Immature natural killer cell (primary cell): ENCODE results near the gene BAZ1A. TPM values are rescaled to one million over a fixed set of nuclear protein-coding genes. Genes with fewer than 3 reads are reported as not detected.
A peak's percentile ranks its signal among the peaks of the same experiment; 100 is the strongest.

ENCODE experiments used
- DNase-seq, 3 donors: peaks; one replicate each; pipeline ENCODE4 v3.0.0; 2022; ENCODE audit warnings: mixed read lengths in 1 of 3
- H3K27ac Mint-ChIP-seq, 6 donors: one replicate each; pipeline ENCODE4 v1.8.0; 2020; ENCODE audit warnings: mixed read lengths in 6 of 6, mild to moderate bottlenecking in 5 of 6, inconsistent platforms in 4 of 6, moderate library complexity in 3 of 6
- H3K27me3 Mint-ChIP-seq, 3 donors: one replicate each; pipeline ENCODE4 v1.8.0; 2020 to 2021; ENCODE audit warnings: low read depth in 3 of 3, mild to moderate bottlenecking in 3 of 3, mixed read lengths in 3 of 3, moderate library complexity in 3 of 3, inconsistent platforms in 1 of 3
- H3K36me3 Mint-ChIP-seq, 3 donors: one replicate each; pipeline ENCODE4 v1.8.0; 2020; ENCODE audit warnings: mixed read lengths in 3 of 3, inconsistent platforms in 2 of 3, mild to moderate bottlenecking in 2 of 3
- H3K4me1 Mint-ChIP-seq, 2 donors: one replicate each; pipeline ENCODE4 v1.8.0; 2020; ENCODE audit warnings: inconsistent platforms in 2 of 2, mild to moderate bottlenecking in 2 of 2, mixed read lengths in 2 of 2, moderate library complexity in 1 of 2
- H3K4me3 Mint-ChIP-seq, 5 donors: one replicate each; pipeline ENCODE4 v1.8.0; 2020; ENCODE audit warnings: mild to moderate bottlenecking in 5 of 5, mixed read lengths in 5 of 5, inconsistent platforms in 3 of 5, moderate library complexity in 3 of 5
- H3K9me3 Mint-ChIP-seq, 6 donors: one replicate each; pipeline ENCODE4 v1.8.0; 2020; ENCODE audit warnings: mild to moderate bottlenecking in 6 of 6, mixed read lengths in 6 of 6, inconsistent platforms in 4 of 6, moderate library complexity in 3 of 6
- polyA plus RNA-seq, 3 donors: library from polyadenylated mRNA; unstranded; fragments of 300-500 nt; fragmentation: Illumina TruSeq; gene quantifications; one replicate each; pipeline ENCODE4 v1.2.3, GENCODE V29; 2021

BAZ1A gene
- polyA plus RNA-seq, 3 donors from 2014 or later = 4.0 to 17.6 (median 8.3) TPM

GRCh38 chr14:34718750-34719304 lies 156.3 kb downstream of the BAZ1A start:
- peaks cover 10 to 11% of the 10 kb centered on the region in 2 donors for H3K4me1 Mint-ChIP-seq
- no peak for DNase-seq
- H3K27me3 Mint-ChIP-seq = peaks cover under 1 to 5% (median 5%) of the 10 kb centered on the region in 3 donors
- H3K4me3 Mint-ChIP-seq = no peak overlapping the region
- no peaks in the 10 kb centered on the region for H3K36me3 Mint-ChIP-seq
- no peaks in the 10 kb centered on the region for H3K9me3 Mint-ChIP-seq
- no peak overlapping the region for H3K27ac Mint-ChIP-seq

DNA sequence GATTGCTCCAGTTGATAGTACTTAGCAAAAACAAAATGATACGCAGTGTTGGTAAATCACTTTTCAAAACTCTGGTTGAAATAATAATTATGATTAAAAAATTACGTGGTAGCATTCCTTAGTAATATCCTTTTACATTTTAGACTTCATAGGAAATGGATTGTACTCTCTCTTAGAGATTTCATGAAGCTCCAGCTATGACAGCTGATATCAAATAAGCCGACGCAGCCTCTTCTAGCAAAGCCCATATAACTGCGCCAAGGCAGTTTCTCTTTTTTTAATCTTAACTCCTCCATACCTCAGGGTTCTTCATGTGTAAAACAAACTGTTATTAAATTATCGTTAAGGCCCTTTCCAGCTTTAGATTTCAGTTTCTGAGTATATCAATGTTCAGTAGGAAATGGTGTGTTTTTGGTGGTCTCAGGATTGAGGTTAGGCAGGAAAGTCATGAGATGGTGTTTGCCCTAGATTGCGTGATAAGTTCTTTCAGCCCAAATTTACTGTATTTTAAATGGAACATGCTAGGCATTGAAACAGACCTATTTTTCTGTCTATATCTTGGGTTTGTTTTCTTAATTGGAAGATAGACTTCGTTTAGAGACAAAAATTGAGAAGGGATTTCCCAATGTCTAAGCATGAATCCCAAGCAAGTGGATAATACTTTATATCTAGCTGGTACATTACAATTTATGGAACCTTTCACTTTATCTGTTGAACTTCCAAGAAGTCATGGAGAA lies 159.9 kb downstream of the BAZ1A start:
- H3K27ac Mint-ChIP-seq = peak overlapping the region; percentile 55 to 80 (median 72)
- peaks cover 0 to 6% (median 3%) of the 10 kb centered on the region in 3 donors for H3K27me3 Mint-ChIP-seq
- H3K9me3 Mint-ChIP-seq = no peaks in the 10 kb centered on the region
- peaks cover 0 to 5% (median 0%) of the 10 kb centered on the region in 3 donors for H3K36me3 Mint-ChIP-seq
- DNase-seq = no peak
- H3K4me1 Mint-ChIP-seq = peaks cover 16 to 27% of the 10 kb centered on the region in 2 donors
- H3K4me3 Mint-ChIP-seq = peak overlapping the region; percentile 66 to 94 (median 80)

DNA sequence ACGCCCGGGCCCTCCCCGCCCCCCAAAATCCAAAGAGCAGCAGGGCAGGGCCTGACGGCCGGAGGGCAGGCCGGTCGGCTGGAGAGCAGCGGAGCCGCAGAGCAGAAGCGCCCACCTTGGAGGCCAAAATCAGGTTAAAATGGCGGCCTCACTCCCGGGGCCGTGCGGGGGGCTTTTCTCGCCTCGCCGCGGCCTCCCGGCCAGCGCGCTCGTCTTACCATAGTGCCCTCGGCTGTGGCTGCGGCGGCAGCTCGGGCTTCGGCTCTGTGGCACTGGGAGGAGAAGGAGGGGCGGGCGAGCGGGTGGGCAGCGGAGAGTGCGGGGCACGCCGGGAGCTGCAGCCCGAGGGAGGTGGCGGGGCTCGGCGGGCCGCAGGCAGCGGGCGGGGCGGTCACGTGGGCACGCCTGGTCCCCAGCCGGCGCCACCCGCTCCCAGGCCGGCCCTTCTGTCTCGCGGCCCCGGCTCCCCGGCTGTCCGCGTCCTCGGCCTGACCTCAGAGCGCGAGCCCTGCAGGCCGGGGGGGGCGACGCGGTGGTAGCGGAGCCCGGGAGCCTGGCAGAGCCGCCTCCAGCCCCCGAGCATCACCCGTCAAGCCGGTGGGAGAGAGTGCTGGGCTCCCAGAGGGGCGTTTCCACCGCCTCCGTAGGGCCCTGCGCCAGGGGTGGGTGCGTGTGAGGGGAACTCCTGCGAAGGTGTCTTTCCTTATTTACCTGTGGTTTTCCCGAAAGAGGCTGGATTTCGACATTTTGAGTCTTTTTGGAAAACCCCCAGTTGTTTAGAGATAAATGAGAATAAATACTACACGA lies 160.6 kb downstream of the BAZ1A start, which contains the start of gene CFL2:
Gene CFL2, minus strand, starts transcription at position 274 of the 807 bp plus-strand sequence. Its CDS starts 53 bp downstream, at position 221.
- peak; percentile 76 to 79 (median 77) for DNase-seq
- peaks cover 0 to 5% (median 0%) of the 10 kb centered on the region in 3 donors for H3K36me3 Mint-ChIP-seq
- no peaks in the 10 kb centered on the region for H3K9me3 Mint-ChIP-seq
- H3K27ac Mint-ChIP-seq = peak within 1 kb of the TSS; percentile 55 to 93 (median 90)
- H3K27me3 Mint-ChIP-seq = peaks cover 0 to 6% (median 1%) of the 10 kb centered on the region in 3 donors
- H3K4me1 Mint-ChIP-seq = peaks cover 16 to 27% of the 10 kb centered on the region in 2 donors
- H3K4me3 Mint-ChIP-seq = peak within 1 kb of the TSS; percentile 91 to 97 (median 94)

GRCh38 chr14:34713681-34714319 lies 161.4 kb downstream of the BAZ1A start:
- H3K36me3 Mint-ChIP-seq = peaks cover 0 to 5% (median 0%) of the 10 kb centered on the region in 3 donors
- peaks cover 0 to 5% (median 1%) of the 10 kb centered on the region in 3 donors for H3K27me3 Mint-ChIP-seq
- H3K9me3 Mint-ChIP-seq = no peaks in the 10 kb centered on the region
- H3K27ac Mint-ChIP-seq = peak overlapping the region; percentile 52 to 93 (median 90)
- peaks cover 16 to 27% of the 10 kb centered on the region in 2 donors for H3K4me1 Mint-ChIP-seq
- peak overlapping the region; percentile 91 to 97 (median 94) for H3K4me3 Mint-ChIP-seq
- DNase-seq = peak; percentile 19 to 28 (median 22)

DNA sequence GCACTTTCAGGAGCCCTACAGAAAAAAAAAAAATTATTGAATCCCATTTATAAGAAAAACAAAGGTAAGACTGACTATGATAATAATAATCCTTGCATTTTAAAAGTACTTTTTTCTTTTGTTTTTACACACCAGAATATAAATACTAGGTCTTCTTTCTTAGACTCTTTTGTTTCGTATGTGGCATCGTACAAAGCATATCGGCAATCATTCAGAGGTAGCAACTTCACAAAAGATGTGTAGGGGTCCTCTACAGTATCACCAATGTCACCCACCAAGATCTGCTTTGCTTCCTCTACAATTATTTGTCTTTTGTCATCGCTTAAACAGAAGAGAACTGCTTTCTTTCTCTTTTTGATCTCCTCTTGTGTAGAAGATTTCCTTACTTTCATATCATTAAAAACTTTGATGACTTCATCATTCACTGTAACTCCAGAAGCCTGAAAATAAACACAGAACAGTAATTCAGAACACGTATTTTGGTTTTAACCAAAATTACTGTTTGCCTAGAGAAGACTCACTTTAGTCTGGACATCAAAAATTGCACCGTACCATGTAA lies 162.0 kb downstream of the BAZ1A start:
- H3K9me3 Mint-ChIP-seq = no peaks in the 10 kb centered on the region
- peak in 1 of 3 donors; percentile 1 for DNase-seq
- peaks cover 0 to 5% (median 0%) of the 10 kb centered on the region in 3 donors for H3K36me3 Mint-ChIP-seq
- H3K4me3 Mint-ChIP-seq = peak overlapping the region; percentile 91 to 97 (median 94)
- H3K4me1 Mint-ChIP-seq = peaks cover 16 to 27% of the 10 kb centered on the region in 2 donors
- H3K27ac Mint-ChIP-seq = peak overlapping the region; percentile 52 to 93 (median 90)
- peaks cover 0 to 4% (median 1%) of the 10 kb centered on the region in 3 donors for H3K27me3 Mint-ChIP-seq

DNA sequence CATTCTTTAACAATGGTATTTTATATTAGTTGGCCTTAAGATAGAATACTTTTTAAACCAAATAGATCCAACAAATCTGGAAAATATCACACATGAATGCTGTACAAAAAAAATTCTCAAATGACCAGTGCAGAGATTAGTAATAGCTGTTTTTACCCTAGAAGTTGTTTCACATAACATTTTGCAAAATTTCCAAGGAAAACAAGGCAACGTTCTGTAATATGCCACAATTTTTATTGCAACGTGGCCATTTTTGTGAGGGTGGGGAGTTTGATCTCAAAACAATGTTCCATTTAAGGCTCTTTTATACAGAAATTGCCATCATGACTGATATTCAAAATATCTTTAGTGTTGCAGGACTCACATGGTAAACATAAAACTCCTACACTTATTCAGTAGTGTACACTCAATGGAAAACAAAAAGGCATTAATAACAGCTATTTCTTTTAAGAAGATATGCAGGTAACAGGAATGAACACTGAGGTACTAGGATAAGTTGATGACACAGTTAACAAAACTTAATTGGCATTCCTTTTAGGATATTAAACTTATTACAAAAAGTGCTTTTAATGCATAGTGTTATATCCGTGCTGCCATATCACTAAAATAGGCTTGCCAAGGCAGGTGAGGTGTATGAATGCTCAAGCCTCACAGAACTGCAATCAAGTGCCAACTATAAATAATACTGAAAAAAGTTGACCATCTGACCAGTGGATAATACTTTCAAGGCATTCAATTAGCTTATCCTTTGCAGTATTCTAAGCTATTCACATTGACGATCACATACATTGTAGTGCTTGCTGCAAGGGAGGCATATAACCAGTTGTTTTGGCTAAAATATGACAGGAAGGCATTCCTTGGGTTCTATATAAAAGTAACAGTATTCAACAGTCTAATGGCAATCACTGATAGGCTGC lies 163.1 kb downstream of the BAZ1A start:
- Mint-ChIP-seq H3K4me3 (peak overlapping the region in 2 of 5 donors; percentile 21 to 24), H3K27ac (peak overlapping the region in 1 of 6 donors; percentile 55)

GRCh38 chr14:34711169-34711568 lies 164.0 kb downstream of the BAZ1A start:
- Mint-ChIP-seq H3K27ac (no peak overlapping the region), H3K36me3 (peaks cover 0 to 5% (median 0%) of the 10 kb centered on the region in 3 donors), H3K4me3 (no peak overlapping the region), H3K9me3 (no peaks in the 10 kb centered on the region), H3K4me1 (peaks cover 16 to 27% of the 10 kb centered on the region in 2 donors), H3K27me3 (peaks cover 0 to 3% (median 1%) of the 10 kb centered on the region in 3 donors)
- DNase-seq = no peak

More for the DNA sequence above, 163.1 kb downstream of the BAZ1A start:
- Mint-ChIP-seq H3K36me3 (peaks cover 0 to 5% (median 0%) of the 10 kb centered on the region in 3 donors), H3K9me3 (no peaks in the 10 kb centered on the region), H3K27me3 (peaks cover 0 to 3% (median 1%) of the 10 kb centered on the region in 3 donors), H3K4me1 (peaks cover 16 to 27% of the 10 kb centered on the region in 2 donors)
- DNase-seq = no peak

DNA sequence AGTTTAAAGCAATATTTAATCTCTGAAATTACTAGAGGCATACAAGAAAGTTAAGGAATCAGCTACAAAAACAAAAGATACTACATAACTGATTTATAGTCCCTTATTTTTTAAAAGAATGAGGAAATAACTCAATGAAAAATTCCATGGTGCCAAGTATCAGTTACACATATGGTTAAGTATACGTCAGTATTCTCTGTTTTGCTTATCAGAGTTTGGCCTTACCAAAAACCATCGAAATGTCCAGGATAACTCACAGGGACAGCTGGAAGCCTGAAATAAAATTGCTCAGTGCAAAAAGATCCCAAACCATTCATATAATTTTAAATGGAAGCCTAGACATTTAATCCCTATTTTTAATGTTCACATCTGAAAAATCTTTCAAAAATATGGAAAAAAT lies 164.4 kb downstream of the BAZ1A start:
- H3K9me3 Mint-ChIP-seq = no peaks in the 10 kb centered on the region
- peaks cover 16 to 27% of the 10 kb centered on the region in 2 donors for H3K4me1 Mint-ChIP-seq
- no peak overlapping the region for H3K4me3 Mint-ChIP-seq
- peaks cover 0 to 3% (median 1%) of the 10 kb centered on the region in 3 donors for H3K27me3 Mint-ChIP-seq
- DNase-seq = no peak
- peaks cover 0 to 5% (median 0%) of the 10 kb centered on the region in 3 donors for H3K36me3 Mint-ChIP-seq
- H3K27ac Mint-ChIP-seq = no peak overlapping the region

DNA sequence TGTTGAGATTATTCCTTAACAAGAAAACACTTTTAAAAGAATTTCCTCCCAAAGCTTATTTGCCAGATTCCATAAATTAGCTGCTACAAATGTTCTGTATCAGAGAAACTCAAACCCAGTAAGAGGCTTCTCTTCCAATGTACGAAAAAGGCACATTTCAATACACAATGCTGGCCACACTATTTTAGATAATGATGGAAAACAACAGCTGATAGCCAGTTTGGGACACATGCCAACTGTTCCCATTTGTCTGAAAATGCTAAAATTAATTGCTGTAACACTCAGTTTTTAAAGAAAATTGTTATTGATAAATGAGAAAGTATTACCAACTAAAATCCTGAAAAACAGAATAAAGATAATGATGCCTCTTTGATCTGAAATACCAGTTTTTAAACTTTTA lies 165.2 kb downstream of the BAZ1A start:
- H3K36me3 Mint-ChIP-seq = peaks cover 0 to 5% (median 0%) of the 10 kb centered on the region in 3 donors
- no peak overlapping the region for H3K4me3 Mint-ChIP-seq
- no peak overlapping the region for H3K27ac Mint-ChIP-seq
- H3K4me1 Mint-ChIP-seq = peaks cover 14 to 21% of the 10 kb centered on the region in 2 donors
- no peak for DNase-seq
- H3K9me3 Mint-ChIP-seq = no peaks in the 10 kb centered on the region
- H3K27me3 Mint-ChIP-seq = peaks cover 0 to 3% (median 1%) of the 10 kb centered on the region in 3 donors

GRCh38 chr14:34707722-34708121 lies 167.4 kb downstream of the BAZ1A start:
- H3K9me3 Mint-ChIP-seq = no peaks in the 10 kb centered on the region
- DNase-seq = no peak
- H3K27ac Mint-ChIP-seq = no peak overlapping the region
- peaks cover 0 to 5% (median 0%) of the 10 kb centered on the region in 3 donors for H3K36me3 Mint-ChIP-seq
- H3K4me3 Mint-ChIP-seq = no peak overlapping the region
- H3K27me3 Mint-ChIP-seq = no peaks in the 10 kb centered on the region
- peaks cover 0 to 5% of the 10 kb centered on the region in 2 donors for H3K4me1 Mint-ChIP-seq
